GM21390 (cell line): ENCODE data around the gene XXYLT1.

Experiments used
- ATAC-seq: cut with Tn5 transposase; IDR thresholded peaks from one replicate; pipeline ENCODE4 v1.9.1; 2021; ENCODE audit not compliant: unreplicated experiment

XXYLT1 gene

GRCh38 chr3:195209083-195209846, 61.7 kb downstream of the XXYLT1 start:
- no peak for ATAC-seq

- ATAC-seq, result no peak
Measured at GRCh38 chr3:195208631-195209030, 62.3 kb downstream of the XXYLT1 start.

- ATAC-seq, result peak; percentile 86
Measured at GRCh38 chr3:195208183-195208582, 62.8 kb downstream of the XXYLT1 start.

DNA sequence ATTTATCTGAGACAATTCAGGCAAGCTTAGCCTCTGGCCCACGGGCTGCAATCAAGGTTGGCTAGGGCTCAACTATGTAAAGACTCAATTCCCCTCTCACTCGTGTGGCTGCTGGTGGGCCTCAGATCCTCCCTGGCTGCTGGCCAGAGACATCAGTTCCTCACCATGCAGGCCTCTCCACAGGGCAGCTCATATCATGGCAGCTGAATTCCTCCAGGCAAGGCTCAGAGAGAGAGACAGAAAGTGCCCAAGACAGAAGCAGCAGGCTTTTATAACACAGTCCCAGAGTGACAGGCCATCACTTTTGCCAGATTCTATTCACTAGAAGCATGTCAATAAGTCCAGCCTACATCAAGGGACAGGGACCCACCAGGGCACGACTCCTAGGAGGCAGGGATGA, 63.2 kb downstream of the XXYLT1 start:
- ATAC-seq, result no peak

- no peak for ATAC-seq
Measured at GRCh38 chr3:195207056-195207455, 63.9 kb downstream of the XXYLT1 start.

DNA sequence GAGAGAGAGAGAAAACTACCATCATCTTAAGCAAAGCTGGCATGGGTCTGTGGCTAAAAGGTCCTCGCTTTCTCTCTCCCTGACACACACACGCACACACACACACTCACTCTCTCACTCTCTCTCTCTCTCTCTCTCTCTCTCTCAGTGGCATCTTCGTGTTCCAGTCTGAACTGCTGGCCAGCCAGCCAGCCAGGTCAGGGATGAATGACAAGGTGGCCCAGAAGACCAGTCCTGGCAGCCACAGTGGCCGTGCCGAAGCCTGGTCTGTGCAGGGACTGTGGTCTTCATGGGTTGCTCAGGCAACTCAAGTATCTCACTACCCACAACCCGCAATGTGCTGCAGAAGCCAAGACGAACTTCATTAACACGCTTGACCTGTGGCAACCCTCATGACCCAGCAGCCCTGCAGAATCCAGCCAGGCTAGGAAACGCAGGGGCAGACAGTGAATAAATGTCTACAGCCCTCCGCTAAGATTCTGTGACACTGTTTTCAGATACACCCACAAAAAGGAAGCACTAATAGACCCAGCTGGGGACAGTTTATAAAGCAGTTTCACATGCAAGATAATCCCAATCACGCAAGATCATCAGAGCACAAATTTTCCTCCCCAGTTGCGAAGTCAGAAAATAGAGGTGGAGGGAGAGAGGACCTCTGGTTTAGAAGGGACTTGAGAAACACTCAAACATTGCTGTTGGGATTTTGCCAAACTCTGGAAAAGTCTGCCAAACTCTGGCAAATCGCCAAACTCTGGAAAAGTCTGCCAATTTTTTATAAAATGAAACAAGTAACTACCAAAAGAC, 66.4 kb downstream of the XXYLT1 start:
- ATAC-seq, result no peak

DNA sequence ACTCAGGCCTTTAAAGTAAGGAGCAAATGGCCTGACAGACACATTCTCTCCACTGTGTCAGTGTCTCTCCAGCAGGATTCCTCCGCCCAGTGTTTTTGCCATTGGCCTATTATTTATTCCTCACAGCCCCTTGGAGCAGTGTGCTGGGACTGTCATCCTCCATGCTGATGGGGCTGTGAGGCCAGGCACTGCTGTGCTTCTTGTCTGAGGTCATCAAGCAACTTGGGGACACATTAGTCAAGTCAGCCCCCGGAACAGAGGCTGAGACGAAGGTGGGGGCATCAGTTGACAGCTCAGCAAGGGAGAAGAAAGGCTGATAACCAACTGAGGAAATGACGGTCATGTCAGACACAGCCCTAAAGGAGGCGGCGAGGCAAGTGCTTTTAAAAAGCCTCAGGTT, 67.4 kb downstream of the XXYLT1 start:
- ATAC-seq, result no peak

DNA sequence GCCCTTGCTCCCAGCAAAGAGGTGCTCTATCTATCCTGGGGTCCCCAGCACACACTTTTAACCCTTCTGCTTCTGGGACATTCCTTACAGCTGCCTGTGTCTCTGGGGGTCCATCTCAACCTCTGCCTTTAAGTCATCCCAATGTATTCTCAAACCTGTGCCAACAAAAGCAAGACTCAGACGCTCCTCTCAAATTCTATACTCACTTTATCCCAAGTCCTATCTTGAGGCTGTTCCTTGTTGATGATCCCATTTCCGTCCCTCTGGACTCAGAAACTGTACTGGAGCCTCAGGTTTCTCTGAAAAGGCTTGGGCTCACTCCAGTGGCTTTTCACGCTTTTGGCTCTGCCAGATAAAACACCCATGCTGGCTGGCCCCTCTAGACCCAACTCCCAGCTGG, 69.7 kb downstream of the XXYLT1 start:
- no peak for ATAC-seq

- no peak for ATAC-seq
Measured at GRCh38 chr3:195200010-195200822, 70.7 kb downstream of the XXYLT1 start.

GRCh38 chr3:195198426-195199346, 72.3 kb downstream of the XXYLT1 start:
- ATAC-seq, result no peak

DNA sequence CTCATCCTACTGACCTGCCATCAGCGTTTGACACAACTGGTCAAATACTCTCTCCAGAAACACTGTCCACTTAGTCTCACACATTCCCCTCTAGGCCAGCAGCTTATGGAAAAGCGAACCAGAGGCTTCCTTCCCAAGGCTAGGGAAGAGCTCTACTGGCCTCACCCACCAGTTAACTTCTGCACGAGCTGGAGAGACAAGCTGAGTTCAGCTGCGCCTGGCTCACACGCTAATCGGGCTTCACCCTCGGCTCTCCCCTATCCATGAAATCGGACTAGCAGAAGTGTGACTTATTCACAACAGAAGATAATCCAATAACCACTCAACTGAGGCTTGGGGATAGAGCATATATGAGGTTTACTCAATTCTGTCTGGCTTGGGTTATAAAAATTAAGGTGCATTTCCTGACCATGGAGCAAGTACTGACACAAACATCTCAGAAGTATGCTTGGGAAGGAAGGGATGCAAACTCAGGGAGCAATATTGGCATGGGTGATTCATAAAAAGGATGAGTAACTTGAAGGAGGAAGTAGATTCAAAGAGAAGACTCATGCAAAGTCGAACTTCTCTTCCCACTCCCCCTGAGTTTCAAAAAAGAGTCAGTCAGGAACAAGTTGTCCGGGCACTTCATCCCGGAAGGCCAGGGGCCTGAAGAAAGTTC, 73.1 kb downstream of the XXYLT1 start:
- ATAC-seq, result no peak

DNA sequence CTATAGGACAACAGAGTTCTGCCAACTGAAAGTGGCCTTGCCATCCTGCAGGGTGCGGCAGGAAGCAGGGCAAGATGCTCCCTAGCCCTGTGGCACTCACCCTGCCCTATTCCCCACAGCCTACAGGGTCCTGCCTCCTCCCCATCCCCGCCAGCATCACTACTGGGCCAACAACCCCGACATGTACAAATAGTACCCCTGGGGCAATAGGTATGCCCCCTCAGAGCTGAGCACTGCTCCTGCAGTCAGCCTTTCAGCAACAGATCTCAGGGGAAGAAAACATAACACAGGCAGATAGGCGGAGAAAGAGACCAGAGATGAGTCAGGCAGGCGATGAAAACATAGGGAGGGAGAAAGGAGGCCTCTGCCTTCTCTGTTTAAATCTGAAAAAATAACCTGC, 74.7 kb downstream of the XXYLT1 start:
- no peak for ATAC-seq

DNA sequence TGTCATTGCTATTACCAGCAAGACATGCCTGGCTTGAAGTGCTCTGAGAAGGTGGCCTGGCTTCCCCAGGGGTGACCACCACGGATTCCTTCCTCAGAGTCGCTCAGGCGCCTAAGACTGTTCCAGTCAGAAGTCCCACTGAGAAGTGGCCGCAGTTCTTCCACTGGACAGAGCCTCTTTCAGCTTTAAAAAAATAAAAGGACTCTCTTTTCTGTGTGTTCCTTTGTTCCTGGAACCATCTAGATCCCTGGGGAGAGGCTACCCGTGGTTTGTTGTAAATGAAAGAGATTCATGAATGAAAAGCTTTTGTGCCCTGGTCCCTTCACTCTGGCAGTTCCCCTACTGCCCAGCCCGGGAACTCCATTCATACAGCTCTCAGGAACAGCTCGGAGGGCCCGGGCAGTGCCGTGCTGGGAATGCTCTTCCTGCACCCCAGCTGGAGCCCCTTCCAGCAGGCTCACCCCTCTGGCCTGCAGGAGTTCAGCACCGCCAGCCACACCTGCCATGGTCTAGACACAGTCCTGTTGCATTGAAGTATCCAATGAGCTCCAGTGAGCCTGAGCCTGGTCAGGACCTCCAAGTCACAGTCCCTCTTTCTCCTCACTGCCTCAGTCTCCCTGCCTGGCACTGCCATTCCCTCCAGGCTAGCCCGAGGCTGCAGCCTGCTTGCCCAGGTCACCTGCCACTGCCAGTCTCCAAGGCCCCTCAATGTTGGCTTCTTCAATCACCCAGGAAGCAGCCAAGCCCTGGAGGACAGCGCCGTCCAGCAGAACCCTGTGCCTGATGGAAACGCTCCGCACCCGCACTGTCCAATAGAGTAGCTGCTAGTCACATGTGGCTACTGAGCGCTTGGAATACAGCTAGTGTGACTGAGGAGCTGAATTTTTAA, 75.4 kb downstream of the XXYLT1 start:
- ATAC-seq, result no peak

DNA sequence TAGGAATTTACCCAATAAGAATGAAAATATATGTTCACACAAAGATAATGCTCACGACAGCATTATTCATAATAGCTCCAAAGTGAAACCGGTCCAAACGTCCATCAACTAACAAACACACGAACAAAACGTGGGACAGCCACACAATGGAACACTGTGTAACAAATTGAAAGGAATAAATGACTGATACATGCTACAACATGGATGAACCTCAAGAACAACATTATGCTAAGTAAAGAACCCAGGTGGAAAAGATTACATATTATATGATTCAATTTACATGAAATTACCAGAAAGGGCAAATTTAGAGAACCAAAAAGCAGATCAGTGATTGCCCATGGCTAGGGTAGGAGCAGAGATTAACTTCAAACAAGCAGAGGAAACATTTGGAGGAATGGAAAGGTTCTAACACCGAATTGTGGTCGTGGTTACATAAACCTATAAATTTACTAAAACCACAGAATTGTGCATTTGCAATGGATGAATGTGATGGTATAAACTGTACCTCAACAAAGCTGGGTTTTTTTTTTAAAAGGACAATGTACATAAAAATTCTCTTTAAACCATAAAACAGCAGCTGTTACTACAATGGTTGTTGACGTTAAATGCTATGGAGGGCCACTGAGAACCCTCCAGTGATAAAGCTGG, 76.3 kb downstream of the XXYLT1 start:
- no peak for ATAC-seq

- ATAC-seq, result no peak
Measured at GRCh38 chr3:195191580-195191979, 79.4 kb downstream of the XXYLT1 start.

GRCh38 chr3:195189821-195190220, 81.1 kb downstream of the XXYLT1 start:
- ATAC-seq, result no peak

GRCh38 chr3:195188426-195188927, 82.5 kb downstream of the XXYLT1 start:
- no peak for ATAC-seq
